NCI-H2196 treated with DMSO at 0.1 percent for 48 hours (cell line): ENCODE data around the gene YLPM1.
A peak's percentile ranks its signal among the peaks of the same experiment; 100 is the strongest.

Experiments
- DNase-seq: peaks from one replicate; lab custom pipeline; 2025; ENCODE audit not compliant: unreplicated experiment; lab: John Stamatoyannopoulos, UW

Gene YLPM1

DNA sequence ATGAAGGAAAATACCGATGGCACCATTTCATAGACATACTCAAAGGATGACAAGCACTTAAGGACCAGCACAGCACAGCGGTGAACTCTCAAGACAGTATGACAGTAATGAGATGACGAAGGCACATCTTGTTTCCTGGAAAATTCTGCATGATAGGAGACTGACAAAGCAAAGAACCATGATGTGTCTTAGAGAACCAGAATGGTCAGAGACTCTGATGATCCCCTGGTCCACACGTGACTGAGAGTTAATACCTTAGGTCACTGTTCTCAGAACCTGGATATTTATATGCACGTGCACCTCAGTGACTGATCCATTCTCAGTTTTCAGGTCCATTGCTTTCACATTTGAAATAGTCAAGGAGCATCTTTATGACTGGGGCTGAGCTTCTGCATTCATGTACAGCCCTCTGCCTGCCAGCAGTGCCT, 77.5 kb downstream of the YLPM1 start:
- DNase-seq = no peak

DNA sequence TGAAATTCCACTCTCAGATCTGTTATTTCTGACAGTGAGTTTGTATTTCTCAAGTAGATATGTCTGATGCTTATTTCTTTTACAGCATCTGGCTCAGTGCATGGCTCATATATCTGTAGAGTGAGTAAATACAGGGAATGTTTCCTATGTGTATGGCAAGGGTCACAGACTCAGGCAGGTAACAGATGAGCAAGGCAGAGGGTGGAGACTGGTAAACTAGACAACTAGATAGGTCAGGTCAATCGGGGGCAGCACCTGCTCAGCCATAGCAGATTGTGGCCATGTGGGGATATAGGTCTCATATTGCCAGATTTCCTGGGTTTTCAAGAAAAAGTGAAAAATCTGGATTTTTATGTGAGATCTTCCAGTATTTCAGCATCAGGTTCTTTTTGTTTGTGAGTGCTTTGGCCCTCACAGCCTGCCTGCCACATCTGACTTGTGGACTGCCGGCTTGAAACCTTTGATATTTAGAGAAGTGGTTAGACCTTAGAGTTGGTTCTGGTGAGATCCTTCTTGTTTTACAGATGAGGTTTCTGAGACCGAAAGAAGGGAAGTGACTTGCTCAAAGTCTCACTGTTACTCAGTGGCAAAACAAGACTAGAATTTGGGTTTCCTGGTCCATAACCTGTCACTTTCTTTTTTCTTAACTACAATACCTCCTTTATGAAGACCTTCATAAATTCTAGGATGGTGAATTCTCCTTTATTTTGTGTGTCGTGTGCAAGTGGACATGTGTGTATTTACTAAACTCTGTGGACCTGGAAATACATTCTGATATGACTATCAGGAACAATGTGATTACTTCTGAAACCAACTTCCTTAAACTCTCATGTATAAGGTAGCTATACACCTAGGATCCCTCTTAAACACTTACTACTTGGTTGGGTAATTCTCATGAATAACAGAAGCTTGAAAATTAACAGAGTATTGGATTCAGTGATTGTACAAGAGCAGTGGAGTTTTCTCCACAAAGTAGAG, 78.4 kb downstream of the YLPM1 start:
- DNase-seq = no peak

DNA sequence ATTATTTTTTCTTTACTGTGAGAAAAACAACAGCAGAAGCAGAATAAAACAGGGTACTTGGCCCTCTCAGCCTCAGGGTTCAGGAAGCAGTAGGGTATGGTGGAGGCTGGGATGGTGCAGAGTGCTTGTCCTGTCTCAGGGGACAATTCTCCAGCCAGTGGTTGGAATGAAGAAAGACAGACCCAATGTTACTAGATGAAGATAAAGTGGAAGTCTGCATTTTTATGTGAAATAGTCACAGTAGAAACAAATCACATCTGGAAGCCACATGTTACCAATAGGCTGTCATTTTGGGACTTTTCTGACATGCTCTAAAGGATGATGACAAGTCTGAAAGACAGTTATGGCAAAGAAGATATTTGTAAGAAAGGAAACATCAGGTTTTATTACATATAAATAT, 80.5 kb downstream of the YLPM1 start:
- DNase-seq = no peak

DNA sequence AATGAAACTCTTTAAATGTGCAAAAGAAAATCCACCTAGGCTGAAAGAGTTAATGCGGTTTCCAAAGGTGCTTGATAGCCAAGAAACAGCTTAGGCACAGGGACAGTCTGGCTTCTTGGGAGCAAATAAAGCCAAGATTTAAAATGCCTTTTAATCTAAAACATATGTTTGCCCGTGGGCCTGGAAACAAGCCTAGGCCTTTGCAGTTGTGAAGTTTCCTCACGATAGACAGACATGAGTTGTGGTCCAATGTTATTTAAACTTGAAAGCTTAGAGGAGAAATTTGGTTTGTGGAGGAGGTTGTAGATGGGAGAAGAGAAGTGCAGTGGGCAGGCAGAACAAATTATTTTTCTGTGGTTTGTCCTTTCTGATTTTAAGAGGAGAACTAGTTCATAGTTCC, 83.1 kb downstream of the YLPM1 start:
- no peak for DNase-seq

DNA sequence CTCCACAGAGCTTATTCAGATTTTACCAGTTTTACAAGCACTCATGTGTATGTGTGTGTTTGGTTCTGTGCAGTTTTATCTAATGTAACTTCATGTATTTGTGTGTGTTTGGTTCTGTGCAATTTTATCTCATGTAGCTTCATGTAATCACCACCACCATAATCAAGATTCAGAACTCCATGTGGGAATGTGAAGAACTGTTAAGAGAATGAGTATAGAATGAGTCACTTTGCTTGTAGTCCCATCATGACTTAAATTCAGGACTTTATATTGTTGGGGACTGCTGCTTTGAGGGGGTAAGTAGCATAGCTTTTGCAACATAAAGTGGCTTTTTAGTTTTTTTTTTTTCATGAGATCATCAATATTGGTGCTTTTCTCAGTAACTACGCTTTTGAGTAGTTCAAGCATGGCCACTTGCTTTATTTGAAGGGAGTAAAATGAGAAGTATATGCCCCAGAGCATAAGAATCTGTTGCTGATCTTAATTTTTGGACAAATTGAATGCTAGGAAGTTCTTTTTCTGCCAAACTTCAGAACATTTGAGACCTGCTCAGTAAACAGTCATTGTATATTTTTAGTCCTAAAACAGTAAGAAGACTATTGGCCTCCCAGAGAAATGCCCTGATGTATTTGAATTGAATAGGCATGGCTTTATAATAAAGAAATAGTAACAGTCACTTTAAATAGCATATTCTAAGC, 84.0 kb downstream of the YLPM1 start:
- DNase-seq = no peak

DNA sequence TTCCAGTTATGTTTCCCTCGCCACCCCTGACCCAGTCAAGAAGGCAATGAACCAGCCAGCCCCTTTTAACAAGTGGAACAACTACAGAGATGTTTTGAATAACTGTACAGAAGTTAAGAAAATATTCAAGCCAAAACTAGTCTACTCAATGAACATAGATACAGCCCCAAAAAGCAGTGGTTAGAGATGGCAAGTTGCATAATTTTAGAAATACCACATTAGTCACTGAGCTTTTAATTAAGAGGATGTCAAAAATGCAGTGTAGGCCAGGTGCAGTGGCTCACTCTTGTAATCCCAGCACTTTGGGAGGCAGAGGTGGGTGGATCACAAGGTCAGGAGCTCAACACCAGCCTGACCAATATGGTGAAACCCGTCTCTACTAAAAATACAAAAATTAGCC, 85.7 kb downstream of the YLPM1 start:
- no peak for DNase-seq

DNA sequence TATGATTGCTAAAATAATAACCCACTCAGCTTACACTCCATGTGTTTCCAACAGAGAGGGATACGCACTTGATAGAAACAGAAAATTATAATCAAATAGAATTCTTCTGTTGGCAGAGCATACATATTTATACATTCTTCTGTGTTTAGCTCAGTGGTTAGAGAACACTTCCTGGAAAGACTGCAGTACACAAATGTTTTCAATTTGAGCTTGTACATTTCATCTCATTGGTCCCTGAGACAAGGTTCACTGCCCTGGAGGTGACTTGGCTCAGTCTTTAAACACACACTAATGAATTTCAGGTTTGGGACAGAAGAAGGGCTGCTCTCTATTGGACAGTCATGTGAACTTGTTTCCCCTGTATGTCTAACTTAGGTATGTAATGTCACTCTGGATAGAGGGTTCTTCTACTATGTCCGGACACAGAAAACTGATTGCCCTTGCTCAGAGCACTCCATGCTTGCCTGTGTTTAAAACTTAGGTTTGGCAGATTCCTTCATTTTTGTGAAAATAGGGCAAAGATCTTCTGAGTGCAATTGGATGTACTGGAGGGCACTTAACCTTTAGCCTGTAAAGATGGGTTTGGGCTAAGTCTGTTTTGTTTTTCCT, 89.9 kb downstream of the YLPM1 start:
- DNase-seq = no peak

DNA sequence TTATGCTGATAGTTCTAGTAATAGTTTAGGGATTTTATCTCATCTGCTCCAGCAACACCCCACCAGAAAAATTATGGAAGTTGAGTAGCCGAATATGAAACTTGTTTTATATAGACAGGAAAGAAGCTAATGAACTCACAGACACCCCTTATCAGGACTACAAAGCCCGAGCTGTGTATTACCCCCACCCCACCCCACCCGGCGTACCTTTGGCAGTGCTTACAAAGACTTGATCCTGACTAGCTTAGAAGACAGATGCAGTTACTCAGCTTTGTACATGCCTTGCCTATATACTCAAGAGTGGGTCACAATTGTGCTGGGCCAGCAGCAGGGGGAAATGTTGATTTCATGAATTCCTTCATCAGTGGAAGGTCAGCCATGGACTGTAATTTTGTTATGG, 90.5 kb downstream of the YLPM1 start:
- DNase-seq = no peak

DNA sequence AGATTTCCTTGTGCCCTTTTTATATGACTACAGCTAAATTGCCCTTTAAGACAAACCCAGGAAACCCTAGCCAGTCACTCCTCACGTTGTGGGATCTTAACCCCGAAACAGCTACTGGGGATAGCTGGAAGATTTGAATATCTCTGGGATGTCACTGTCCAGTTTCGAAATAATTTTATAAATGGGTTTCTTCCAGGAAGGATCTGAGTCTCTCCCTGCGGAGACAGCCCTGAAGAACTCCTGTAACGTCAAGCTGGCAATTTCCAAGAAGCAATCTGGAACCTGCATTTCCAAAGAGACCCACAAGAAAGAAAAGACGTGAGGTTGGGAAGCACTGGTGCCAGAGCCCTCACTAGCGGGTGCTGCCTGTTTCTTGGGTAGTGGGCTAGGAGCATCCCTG, 91.9 kb downstream of the YLPM1 start:
- DNase-seq = no peak

DNA sequence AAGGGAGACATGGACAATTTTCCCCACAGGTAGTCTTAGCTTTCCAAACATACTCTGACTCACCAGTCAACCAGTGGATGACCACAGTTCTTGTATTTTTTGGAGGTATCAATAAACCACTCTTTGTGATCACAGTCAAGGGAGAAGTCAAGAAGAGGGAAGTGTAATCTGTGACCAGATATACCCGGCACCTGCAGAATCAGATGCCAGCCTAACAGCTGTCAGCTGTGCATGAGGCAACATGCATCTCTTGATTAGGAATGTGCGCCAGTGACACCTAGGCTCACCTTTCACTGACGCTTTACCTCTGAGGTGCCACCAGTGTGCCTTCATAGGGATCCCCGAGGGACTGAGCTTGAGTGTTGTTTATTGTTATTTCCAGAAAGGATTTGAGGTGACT, 92.8 kb downstream of the YLPM1 start:
- peak; percentile 16 for DNase-seq

DNA sequence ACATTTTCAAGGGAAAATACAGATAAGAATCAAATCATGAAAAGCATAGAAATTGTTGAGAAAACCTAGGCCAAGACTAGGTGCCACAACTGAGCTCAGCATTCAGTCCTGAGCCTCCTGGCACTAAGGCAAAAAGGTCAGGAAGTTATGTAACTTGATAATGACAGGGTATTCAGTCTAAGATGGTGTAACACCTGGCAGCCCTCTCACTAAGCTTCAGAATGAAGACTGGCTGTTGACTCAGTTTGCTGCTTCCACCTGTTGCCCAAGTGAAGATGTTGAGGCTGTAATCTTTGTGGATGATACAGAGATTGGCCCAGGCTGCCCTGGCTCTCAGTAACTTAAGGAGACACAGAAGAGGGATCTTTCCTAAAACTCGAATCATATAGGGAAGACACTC, 93.2 kb downstream of the YLPM1 start:
- DNase-seq = no peak

DNA sequence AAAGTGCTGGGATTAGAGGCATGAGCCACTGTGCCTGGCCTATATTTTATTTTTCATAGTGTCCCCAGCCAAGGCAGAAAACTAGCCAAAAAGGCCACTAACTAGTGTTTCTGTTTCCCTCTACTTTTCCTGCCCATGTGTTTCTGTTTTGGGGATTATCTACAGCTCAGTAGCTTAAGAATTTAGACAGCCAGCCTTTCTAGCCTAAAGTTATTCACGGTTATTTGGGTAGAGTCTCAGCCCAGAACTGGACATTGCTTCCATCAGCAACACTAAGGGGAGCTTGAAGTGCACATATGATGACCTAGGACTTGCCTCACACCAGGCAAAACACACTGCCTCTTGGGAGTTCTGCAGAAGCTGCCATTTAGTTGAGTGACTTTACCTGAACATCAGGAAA, 94.9 kb downstream of the YLPM1 start:
- DNase-seq = no peak

DNA sequence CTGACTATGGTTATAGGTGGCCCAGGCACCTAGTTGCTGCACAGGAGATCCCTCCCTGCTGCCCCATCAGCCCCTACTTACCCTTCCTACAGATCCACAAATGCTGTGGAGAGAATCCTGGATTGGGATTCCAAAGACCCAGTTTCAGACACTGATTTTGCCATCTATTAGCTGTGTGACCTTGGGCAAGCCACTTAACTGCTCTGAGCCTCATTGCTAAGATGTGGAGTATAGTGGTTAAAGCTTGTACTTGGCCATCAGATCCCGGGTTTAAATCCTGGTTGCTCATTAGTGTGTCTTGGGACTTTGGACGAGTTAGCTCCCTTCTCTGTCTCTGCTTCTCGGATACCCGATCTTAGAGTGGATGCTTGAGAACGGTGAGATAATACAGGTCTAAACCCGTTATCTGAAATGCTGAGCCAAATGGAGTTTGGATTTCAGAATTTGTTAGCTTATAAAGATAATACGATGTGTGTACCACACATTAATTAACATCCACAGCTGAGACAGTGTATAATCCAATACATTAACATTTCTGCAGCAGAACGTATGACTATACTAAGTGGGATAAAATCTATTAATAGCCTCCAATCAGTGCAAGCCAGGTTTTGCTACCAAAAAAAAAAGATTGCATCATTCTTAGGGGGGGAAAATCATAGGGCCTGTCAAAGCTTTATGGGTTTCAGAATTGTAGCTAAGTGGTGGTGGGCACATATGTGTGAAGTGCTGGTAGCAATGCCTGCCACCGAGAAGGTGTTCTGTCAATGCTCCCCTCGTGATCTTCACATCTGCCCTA, 96.8 kb downstream of the YLPM1 start:
- DNase-seq = no peak

DNA sequence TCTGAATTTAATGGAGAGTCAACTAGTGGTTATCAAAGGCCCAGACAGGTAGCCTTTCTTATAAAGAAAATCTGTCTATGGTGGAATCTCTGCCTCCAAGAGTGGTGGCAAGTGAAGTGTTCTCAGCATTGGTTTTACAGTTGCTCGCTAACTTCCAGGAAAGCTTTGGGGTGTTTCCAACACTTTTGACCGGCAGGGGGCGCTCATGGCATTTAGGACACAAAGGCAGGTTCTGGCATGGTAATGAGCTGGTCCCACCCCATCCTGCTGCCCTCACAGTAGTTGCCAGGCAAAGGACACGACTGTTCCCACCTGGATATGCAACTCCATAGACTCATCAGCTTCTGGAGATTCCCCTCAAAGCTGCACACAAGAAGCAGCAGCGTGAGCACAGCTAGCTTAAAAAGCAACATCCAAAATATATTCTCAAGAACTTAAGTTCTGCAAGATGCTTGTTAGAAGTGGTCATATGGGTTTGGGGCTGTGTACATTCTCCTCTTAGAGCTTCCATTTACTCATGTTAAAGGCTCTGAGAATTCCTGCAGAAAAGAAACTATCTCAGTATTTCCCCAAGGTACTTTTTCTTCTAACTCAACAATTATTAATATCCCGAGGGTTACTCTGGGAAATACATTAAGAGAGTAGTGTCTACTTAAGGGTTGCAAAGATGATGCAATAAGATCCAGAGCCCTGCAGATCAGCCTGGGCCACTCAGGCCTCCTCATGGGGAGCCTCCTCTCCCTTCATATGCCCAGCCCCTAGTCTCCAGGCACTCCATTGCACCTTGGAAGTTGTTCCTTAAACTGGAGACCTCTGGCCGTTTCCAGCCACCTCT, 98.0 kb downstream of the YLPM1 start:
- DNase-seq = peak; percentile 62

DNA sequence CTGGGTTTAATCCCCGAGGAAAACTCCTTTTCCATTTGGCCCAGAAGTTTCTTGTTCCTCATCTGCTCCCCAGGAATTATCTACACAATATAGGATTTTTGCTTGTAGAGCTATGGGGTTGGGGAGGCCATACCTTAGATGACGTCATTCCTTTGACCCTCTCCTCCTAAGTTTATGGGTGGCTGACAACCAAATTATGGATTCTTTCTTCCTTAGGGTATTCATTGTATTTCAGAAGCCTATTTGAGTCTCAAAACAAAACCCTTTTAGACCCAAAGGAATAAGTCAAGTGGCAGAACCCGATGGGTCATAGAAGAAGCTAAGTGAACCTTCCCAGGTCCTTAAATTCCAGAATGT, 98.6 kb downstream of the YLPM1 start:
- DNase-seq = no peak

DNA sequence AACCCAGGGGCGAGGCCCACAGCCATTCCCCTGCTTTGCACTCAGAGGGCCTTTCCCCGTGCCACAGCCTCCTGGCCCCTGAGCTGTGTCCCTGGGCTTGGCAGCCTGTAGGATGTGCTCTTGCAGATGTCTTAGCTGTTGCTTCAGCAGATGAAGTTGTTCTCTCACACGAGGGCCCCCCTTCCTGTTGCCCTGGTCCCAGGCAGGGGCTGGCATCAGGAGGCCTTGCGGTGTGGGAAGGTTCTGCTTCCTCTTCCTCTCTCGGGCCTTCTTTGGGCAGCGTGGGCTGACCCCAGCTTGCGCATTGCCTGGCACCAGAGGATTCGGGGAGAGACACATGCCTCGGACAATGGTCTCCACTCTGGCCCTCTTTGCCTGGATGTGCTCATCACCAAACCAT, 100.2 kb downstream of the YLPM1 start:
- no peak for DNase-seq

DNA sequence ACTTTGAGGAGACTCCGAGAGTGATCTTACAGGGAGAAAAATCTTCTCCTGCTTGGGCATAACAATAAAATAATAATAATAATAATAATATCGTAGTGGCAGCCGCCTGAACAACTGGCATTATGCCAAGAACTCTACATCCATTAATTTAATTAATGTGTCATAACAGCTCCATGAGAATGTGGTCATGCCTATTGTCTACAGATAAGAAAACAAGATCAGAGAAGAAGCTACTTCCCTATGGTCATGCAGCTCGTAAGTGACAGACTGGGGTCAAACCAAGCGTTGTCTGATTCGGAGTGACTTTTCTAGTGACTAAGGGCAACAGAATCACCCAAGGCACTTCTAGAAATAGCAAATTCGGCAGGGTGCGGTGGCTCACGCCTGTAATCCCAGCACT, 101.1 kb downstream of the YLPM1 start:
- no peak for DNase-seq

DNA sequence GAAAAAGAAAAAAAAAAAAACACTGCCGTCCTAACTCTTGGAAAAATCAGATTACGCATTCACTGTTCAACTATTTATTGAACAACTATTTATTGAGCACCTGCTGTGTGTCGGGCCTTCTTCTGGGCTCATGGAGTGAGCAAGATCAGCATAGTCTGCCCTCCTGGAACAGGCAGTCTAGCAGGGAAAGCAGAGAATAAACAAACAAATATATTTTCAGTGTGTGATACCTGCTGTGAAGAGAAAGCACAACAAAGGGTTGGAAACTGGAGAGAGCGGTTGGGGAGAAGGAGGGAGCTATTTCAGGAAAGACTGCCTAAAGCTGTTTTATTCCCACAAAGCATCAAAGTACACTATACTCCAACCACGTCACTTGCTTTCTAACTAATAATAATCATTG, 102.0 kb downstream of the YLPM1 start:
- DNase-seq = no peak

DNA sequence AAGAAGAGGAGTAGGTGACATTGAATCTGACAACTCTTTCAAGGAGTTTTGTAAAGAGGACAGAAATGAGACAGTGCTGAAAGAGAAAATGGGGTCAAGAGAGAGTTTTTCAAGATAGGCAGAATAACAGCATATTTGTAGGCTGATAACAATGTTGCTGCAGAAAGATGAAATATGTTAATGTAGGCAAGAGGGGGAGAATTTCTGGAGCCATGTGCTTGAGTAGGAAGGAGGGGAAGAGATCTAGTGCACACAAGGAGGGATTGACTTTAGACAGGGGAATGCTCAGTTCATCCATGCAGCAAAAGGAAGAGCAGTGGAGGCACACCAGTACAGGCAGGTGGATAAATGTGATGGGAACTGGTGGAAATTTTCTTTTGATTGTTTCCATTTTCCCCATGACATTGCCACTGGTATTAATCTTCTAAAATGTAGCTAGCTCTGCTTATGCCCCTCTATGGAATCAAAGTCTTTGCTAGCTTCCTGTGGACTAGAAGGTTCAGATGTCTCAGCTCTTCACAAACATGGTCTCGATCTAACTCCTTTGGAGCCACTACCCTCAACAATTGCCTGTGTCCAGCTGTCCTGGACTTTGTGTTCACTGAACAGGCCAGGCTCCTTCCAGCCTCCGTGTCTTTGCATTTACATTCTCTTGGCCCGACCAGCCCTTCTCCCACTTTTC, 103.7 kb downstream of the YLPM1 start:
- no peak for DNase-seq

DNA sequence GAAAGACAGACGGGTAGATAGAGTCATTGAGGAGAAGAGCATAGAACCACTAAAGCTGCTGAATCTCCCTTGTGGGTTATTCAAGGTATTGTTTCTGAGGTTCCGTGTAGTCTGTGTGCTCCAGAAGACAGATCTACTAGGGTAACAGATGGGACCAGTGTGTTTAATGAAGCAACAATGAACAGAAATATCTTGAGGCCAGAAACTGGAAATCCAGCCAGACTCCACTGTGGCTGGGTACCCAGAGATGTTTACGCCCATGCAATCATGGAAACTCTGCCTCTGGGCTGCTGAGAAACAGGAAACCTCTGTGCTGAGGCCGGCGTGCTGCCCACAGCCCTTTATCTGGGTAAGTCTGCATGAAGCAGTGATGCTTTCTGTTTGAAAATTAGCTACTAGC, 104.6 kb downstream of the YLPM1 start:
- DNase-seq = no peak
